Inflammatory macrophage treated with lipopolysaccharide for 4 hours (primary cell): ENCODE data around the gene SDR42E2.
"Not testable (repeated sequence)": the region's sequence is repeated elsewhere in the genome, so short reads cannot be mapped to it uniquely, and the experiment has no call there.

Experiments used
- DNase-seq: peaks from one replicate; pipeline ENCODE4 v3.0.0-alpha.2; 2020

SDR42E2 gene

DNA sequence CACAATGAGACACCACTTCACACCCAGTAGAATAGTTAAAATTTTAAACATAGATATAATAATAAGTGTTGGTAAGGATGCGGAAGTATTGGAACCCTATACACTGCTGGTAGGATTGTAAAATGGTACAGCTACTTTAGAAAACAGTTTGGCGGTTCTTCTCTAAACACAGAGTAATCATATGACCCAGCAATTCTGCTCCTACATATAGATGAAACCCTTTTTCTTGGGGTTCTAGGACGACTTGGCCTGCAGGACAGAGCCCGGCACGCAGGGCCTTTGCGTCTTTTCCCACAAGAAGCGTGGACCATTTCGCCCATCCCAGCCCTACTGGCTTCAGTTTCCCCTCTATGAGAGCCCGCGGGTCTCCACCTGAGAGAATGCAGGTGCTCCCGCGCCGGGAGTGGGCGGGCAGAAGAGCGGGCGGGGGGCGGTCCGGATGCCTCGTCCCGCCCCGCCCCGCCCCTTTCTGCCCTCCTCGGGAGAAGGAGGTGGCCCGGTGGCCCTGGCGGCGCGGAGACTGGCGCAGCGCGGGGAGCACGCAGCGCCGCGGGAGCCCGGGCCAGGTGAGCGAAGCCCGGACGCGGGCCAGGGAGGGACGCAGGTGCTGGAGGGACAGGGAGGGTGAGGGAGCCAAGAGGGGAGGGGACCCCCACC, at the start of gene SDR42E2:
SDR42E2 (plus strand) TSS at position 508 of the 657 bp plus-strand sequence. CDS start 3,077 bp downstream, outside the sequence.
- DNase-seq, result no peak

- DNase-seq, result no peak
These were observed 46.1 kb upstream of the SDR42E2 start for GRCh38 chr16:22116095-22116700.

GRCh38 chr16:22117609-22118008, 44.7 kb upstream of the SDR42E2 start:
- no peak for DNase-seq

DNA sequence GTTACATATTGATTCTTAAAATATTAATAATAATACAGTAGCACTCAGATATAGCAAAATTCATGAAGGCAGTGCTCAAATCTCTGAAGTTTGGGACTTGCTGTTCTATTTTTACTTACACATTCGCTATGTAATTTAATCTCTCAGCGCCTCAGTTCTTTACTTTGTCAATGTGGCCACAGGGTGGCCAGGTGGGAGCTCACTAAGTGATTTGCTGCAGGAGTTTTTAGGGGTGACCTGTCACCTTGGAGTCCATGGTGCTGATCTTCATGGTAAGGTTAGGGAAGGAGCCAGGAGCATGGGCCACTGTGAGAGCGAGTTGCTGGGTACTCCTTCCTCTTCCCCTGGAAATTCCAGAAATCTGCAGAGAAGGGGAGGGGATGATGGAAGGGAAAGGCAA, 41.9 kb upstream of the SDR42E2 start:
- no peak for DNase-seq

DNA sequence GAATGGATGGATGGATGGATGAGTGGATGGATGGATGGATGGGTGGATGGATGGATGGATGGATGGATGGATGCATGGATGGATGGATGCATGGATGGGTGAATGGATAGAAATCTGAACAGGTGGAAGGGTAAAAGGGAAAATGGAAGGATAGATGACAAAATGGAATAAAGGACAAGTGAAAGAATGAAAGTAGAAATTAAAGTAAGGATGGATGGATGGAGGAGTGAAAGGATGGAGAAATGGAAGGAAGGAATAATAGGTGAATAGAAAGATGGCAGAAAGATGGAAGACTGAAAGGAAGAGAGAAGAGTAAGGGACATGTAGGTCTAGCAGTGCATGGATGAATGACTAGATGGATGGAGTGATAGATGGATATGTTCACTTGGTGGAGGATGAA, 40.1 kb upstream of the SDR42E2 start:
- no peak for DNase-seq

DNA sequence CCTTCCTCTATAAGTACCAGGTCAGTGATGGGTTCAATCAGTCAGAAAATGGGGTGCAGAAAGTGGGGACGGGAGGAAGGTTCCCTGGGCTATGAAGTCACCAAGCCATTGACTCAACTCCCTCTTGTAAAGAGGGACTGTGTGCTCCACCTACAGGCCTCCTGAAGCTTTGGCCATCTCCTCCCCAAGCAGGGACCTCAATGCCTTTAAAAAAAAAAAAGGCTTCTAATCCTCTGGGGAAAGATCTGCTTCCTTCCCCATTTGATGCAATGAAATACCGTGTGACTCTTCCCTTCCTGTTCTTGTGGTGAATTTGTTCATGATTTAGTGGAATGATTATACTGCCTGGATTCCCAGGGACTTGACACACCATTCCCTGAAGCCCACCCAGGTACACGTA, 39.2 kb upstream of the SDR42E2 start:
- peak; percentile 63 for DNase-seq

DNA sequence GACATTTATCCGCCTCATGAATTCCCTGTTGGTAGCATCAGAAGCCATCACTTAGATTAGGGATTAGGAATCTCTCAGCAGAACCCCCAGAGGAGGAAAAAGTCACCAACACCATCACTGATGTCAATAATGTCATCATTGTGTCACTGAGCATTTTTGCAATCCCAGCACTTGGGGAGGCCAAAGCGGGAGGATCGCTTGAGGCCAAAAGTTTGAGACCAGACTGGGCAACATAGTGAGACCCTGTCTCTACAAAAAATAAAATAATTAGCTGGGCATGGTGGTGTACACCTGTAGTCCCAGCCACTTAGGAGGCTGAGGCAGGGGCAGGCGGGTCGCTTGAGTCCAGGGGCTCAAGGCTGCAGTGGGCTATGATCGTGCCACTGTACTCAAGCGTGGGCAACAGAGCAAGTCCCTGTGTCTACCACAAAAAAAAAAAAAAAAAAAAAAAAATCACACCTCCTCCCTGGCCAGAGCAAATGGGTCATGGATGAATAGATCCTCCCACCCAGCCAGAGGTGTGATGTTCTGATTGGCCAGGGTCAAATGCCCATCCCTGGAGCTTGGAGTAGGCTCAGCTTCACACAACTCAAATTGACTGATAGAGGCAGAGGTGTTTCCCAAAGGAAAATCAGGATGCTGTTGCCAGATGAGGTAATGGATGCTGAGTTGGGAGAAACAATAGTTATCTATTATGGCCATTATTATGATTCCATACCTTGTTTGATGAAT, 38.4 kb upstream of the SDR42E2 start:
- no peak for DNase-seq

DNA sequence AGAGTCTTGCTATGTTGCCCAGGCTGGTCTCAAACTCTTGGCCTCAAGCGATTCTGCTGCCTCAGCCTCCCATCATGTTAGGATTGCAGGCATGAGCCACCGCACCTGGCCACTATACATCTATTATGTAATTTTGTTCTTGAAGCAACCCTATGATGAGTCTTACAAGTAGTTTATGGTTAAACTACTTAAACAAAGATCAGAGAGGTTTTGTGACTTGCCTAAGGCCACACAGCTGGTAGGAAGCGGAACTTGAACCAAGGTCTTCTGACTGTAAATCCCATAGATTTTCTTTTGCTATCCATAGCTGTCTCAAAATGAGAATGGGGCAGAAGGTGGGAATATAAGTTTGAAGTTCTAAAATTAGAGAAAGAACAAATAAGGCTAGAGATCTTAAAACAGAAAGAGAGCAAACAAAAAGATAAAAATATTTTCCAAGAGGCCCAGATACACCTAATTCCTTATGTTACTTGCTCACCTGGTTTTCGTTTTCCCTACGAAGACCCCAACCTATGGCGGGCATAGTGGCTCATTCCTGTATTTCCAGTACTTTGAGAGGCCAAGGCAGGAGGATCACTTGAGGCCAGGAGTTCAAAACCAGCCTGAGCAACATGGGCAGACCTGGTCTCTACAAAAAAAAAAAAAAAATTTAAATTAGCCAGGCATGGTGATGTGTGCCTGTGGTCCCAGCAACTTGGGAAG, 37.6 kb upstream of the SDR42E2 start:
- DNase-seq, result no peak

GRCh38 chr16:22126037-22126558, 36.2 kb upstream of the SDR42E2 start:
- DNase-seq, result no peak

- not testable (repeated sequence) for DNase-seq
These were observed 33.8 kb upstream of the SDR42E2 start for GRCh38 chr16:22128537-22128936.

GRCh38 chr16:22130528-22130927, 31.8 kb upstream of the SDR42E2 start:
- no peak for DNase-seq

GRCh38 chr16:22132801-22133200, 29.5 kb upstream of the SDR42E2 start:
- DNase-seq, result no peak

GRCh38 chr16:22138482-22138881, 23.8 kb upstream of the SDR42E2 start:
- DNase-seq, result no peak

DNA sequence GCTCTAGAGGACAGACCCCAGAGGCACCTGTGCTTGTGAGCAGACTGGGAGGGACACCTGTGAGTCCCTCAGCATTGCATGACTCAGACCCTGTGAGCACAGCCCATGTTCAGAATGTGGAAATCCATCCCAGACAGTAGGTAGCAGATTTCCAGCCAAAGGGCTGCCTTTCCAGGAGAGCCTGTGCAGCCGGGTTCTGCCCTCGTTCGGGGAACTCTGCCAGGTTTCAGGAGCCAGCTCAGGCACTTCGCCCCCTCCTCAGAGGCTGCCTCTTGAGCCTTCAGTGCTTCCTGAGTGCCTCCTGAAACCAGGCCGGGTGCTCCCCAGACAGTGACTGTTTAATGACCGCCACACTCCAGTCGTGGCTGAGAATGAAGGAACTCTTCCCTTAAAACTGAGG, 23.3 kb upstream of the SDR42E2 start:
- DNase-seq, result no peak

GRCh38 chr16:22139732-22140131, 22.6 kb upstream of the SDR42E2 start:
- no peak for DNase-seq

GRCh38 chr16:22141767-22142166, 20.5 kb upstream of the SDR42E2 start:
- peak; percentile 8 for DNase-seq

GRCh38 chr16:22144520-22144919, 17.8 kb upstream of the SDR42E2 start:
- DNase-seq, result no peak

DNA sequence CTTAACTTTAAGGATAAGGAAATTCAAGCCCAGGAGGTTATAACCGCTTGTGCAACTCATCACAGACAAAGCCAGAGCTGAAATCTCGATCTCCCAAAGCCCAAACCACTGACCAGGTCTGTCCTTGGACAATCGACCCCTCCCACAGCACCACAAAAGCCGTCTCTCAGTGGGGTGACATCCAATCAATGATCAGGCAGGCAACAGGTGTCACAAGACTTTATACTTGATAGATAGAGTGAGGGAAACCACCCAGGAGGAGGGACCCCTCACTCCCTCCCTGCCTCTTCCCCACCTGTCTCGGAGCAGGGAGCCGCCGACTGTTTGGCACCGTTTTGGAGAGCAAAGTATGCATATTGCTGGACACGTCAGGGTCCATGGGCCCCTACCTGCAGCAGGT, 14.5 kb upstream of the SDR42E2 start:
- DNase-seq, result no peak

- DNase-seq, result peak; percentile 38
These were observed 10.9 kb upstream of the SDR42E2 start for GRCh38 chr16:22151246-22151998.

- DNase-seq, result no peak
These were observed 10.0 kb upstream of the SDR42E2 start for GRCh38 chr16:22152316-22152715.

DNA sequence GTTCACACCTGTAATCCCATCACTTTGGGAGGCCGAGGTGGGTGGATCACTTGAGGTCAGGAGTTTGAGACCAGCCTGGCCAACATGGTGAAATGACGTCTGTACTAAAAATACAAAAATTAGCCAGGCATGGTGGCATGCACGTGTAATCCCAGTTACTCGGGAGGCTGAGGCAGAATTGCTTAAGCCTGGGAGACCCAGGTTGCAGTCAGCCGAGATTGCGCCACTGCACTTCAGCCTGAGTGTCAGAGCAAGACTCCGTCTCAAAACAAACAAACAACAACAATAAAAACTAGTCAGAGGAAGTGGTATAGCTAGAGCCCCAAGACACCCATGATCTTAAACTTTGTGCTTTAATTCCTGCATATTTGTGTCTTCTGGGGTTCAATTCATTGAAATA, 9.2 kb upstream of the SDR42E2 start:
- peak; percentile 56 for DNase-seq

DNA sequence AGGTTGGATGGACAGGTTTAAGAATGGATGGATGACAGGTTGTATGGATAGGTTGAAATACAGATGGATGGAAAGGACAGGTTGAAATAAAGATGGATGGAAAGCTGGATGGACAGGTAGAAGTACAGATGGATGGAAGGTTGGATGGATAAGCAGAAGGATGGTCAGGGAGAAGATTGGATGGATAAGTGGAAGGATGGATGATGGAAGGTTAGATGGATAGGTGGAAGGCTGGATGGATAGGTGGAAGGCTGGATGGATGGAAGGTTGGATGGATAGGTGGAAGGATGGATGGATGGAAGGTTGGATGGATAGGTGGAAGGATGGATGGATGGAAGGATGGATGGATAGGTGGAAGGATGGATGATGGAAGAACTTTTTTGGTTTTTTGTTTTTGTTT, 905 bp upstream of the SDR42E2 start:
- DNase-seq, result no peak

- DNase-seq, result no peak
These were observed 327 bp downstream of the SDR42E2 start for GRCh38 chr16:22162656-22163009.
